Fibroblast of the aortic adventitia (primary cell): ENCODE data around the gene ACSL3. TPM values are rescaled to one million over a fixed set of nuclear protein-coding genes. Genes with fewer than 3 reads are reported as not detected.

Source experiments
- DNase-seq: peaks from one replicate; pipeline ENCODE4 v3.0.0-alpha.2; 2010; ENCODE audit warnings: low read depth
- H3K4me3 ChIP-seq: 2 replicates; pipeline ENCODE4 v1.5.1; 2011; ENCODE audit warnings: low read depth, mild to moderate bottlenecking, control low read depth, low read length, moderate library complexity
- total RNA-seq: library from RNA; depleted of rRNA; stranded (reverse); fragments of >200 nt; gene quantifications from 2 replicates; pipeline ENCODE4 v1.2.3, GENCODE V29; 2012; ENCODE audit warnings: low replicate concordance
- TF ChIP-seq, protein P1 (sequence below): IDR thresholded peaks from 2 replicates; pipeline ENCODE4 v1.5.1; 2011; ENCODE audit warnings: mild to moderate bottlenecking, low read length, control low read depth, inconsistent platforms; ENCODE audit not compliant: insufficient read depth

The ACSL3 gene
- total RNA-seq, 1 donor, result 88.5 TPM

DNA sequence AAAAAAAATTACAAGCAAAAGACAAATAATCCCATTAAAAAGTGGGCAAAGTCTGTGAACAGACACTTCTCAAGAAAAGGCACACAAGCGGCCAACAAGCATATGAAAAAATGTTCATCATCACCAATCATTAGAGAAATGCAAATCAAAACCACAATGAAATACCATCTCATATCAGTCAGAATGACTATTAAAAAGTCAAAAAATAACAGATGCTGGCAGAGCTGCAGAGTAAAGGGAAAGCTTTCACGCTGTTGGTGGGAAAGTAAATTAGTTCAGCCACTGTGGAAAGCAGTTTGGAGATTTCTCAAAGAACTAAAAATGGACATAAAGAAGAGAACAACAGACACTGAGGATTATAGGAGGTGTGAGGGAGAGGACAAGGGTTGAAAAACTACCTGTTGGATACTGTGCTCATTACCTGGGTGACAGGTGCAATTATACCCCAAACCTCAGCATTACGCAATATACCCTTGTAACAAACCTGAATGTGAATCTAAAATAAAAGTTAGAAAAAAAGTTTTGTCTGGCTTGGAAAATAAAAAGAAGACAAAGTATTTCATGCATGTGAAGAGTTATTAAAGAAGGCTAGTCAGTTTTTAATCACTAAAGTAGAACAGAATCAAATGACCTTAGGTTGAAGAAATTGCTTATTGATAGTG is 8.7 kb upstream of the ACSL3 start:
- H3K4me3 ChIP-seq, result no peak overlapping the region
- DNase-seq, result no peak
- TF ChIP-seq, protein P1, sequence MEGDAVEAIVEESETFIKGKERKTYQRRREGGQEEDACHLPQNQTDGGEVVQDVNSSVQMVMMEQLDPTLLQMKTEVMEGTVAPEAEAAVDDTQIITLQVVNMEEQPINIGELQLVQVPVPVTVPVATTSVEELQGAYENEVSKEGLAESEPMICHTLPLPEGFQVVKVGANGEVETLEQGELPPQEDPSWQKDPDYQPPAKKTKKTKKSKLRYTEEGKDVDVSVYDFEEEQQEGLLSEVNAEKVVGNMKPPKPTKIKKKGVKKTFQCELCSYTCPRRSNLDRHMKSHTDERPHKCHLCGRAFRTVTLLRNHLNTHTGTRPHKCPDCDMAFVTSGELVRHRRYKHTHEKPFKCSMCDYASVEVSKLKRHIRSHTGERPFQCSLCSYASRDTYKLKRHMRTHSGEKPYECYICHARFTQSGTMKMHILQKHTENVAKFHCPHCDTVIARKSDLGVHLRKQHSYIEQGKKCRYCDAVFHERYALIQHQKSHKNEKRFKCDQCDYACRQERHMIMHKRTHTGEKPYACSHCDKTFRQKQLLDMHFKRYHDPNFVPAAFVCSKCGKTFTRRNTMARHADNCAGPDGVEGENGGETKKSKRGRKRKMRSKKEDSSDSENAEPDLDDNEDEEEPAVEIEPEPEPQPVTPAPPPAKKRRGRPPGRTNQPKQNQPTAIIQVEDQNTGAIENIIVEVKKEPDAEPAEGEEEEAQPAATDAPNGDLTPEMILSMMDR, result no peak

- DNase-seq, result no peak
- no peak overlapping the region for H3K4me3 ChIP-seq
- TF ChIP-seq, protein P1, result no peak
Measured at GRCh38 chr2:222854773-222855700, 5.8 kb upstream of the ACSL3 start.

DNA sequence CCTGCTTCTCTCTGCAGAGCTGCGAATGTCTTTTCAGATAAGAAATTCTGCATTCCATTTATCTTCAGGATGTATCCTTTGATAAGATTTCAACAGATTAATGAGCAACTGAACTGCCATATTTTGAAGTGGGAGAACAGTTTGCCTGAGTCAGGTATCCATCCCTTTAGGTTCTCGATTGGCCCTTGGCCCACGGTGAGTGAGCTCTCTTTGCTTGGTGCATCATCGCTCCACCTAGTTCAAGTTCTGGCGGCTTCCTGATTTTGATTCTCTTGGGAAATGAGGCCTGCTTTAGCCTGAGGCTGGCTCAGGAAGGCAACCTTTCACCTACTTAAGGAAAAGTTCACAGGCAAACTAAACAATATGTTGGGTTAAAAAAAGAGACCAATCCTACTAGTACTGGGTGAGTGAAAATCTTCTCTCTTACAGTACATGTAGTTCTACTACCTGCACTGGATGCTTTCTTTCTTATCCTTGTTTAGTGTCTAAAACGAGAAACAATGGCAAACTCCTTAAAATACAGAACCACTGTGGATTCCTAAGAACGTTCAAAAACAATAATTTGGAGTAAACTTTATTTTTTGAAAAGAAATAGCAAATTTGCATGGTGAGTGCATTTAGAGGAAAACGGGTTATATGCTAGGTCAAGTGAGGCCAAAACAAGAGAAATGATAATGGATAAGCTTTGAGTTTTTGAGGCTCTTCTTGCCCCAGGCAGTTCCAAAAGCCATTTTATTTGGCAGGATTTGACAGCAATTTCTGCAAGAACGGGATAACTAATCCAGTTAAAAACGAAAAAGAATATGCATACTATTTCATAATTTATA is 837 bp upstream of the ACSL3 start:
- peak overlapping the region; percentile 59 for H3K4me3 ChIP-seq
- TF ChIP-seq, protein P1, result no peak
- peak; percentile 85 for DNase-seq

GRCh38 chr2:222861411-222862105 is 722 bp downstream of the ACSL3 start:
- peak overlapping the region; percentile 91 for H3K4me3 ChIP-seq
- TF ChIP-seq, protein P1, result no peak
- no peak for DNase-seq

- TF ChIP-seq, protein P1, result peak; percentile 44
- peak overlapping the region; percentile 91 for H3K4me3 ChIP-seq
- DNase-seq, result peak; percentile 68
Measured at GRCh38 chr2:222862106-222862908, 1.5 kb downstream of the ACSL3 start.
